ENCODE results near the gene ARVCF.
A peak's percentile ranks its signal among the peaks of the same experiment; 100 is the strongest.

ARVCF gene

DNA sequence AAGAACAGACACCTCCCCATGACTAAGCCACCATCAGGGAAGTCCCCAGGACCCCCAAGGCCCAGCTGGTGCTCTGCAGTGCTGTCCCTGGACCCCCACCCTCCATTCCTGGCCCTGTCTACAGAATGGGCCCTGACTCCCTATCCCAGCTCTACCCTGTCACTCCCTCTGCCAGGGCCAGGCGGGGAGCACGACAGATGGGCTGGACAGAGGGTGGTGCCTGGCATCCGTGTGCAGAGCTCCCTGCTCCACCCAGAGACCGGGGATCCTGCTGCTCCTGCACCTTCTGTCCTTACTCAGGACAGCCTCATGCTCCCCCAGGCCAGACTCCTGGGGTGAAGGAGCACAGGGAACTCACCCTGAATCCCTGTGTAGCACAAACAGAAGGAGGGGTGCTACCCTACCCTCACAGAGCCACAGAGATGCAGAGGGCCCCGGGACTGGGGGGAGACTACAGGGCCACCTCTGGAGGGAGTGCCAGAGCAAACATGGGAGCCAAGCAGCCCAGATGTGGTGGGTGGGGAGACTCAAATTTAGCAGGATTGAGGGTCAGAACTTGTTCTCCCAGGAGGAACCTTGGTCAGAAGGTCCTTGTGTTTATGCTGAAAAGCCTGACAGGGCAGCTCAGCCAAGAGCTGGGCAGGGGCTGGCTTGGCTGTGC lies 2.0 kb downstream of the ARVCF start:
- H3K4me3 ChIP-seq (replicated peaks in 1 of 2; ENCODE audit: low read depth in 2 of 2, low read length in 2 of 2), result no peak overlapping the region
- TF ChIP-seq, protein P1, sequence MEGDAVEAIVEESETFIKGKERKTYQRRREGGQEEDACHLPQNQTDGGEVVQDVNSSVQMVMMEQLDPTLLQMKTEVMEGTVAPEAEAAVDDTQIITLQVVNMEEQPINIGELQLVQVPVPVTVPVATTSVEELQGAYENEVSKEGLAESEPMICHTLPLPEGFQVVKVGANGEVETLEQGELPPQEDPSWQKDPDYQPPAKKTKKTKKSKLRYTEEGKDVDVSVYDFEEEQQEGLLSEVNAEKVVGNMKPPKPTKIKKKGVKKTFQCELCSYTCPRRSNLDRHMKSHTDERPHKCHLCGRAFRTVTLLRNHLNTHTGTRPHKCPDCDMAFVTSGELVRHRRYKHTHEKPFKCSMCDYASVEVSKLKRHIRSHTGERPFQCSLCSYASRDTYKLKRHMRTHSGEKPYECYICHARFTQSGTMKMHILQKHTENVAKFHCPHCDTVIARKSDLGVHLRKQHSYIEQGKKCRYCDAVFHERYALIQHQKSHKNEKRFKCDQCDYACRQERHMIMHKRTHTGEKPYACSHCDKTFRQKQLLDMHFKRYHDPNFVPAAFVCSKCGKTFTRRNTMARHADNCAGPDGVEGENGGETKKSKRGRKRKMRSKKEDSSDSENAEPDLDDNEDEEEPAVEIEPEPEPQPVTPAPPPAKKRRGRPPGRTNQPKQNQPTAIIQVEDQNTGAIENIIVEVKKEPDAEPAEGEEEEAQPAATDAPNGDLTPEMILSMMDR (IDR thresholded peaks at IDR 0.05; ENCODE audit: low read depth, low read length), result no peak
- no peak for DNase-seq (ENCODE audit: low read depth in 2 of 2)

GRCh38 chr22:20013382-20013871 lies 3.2 kb downstream of the ARVCF start:
- H3K4me3 ChIP-seq (replicated peaks in 1 of 2; ENCODE audit: low read depth in 2 of 2, low read length in 2 of 2), result no peak overlapping the region
- TF ChIP-seq, protein P1 (IDR thresholded peaks at IDR 0.05; ENCODE audit: low read depth, low read length), result peak; percentile 91
- peak; percentile 56 to 73 for DNase-seq (ENCODE audit: low read depth in 2 of 2)

DNA sequence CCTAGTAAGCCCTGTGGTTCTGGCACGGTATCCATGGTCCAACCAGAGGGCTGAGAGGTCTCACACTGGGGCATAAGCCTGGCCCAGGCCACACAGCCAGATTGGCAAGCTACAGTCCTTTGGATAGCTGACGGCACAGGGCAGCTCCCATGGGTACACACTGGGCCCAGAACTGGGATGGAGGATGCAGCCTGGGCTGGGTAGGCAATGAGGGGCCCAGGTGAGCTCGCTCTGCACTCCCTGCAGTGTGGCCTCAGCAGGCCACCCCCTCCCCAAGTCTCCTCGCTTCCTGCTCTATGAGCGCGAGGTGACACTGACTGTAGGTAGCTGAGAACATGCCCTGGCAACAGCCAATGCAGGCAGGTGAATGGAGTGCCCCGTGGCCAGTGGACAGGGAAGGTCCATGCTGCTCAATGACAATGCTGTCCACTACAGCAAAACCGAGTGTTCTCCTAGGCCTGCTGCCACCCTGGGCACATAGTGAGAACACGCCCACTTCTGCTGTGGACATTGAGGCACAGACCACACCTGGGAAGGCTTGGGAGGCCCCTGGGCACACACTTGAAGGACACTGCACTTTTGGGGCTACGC lies 3.8 kb downstream of the ARVCF start:
- H3K4me3 ChIP-seq (replicated peaks in 1 of 2; ENCODE audit: low read depth in 2 of 2, low read length in 2 of 2), result no peak overlapping the region
- TF ChIP-seq, protein P1 (IDR thresholded peaks at IDR 0.05; ENCODE audit: low read depth, low read length), result no peak
- no peak for DNase-seq (ENCODE audit: low read depth in 2 of 2)

DNA sequence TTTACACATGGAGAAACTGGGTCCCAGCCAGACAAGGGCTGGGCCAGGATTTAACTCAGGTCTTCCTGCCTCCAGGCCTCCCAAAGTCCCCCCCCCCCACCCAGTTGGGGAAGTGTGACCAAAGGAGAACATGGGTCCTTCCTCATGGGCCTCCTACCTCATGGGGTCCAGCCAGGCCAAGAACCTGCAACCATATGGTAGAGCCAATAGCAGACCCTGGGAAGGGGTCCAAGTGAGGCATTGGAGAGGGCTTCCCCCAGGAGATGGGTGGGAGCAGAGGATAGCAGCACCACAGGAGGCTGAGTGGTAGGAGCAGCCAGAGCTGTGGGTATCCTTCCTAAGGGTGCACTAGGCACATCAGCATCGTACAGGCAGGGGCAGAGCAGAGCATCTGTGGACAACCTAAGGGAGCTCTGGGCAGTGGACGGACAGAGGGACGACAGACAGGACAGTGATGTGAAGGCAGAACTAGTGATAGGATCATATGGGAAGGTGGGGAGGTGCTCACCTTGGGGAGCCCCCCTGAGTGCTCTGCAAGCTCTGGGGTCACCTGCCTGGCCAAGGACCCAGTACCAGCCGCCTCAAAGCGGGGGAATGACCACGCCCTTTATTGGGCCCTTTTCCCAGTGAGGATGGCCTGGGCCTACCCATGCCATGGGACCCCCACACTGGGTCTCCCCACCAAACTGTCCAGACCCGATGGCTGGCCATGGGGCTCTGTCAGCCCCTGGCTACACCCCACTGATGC lies 4.5 kb downstream of the ARVCF start:
- TF ChIP-seq, protein P1 (IDR thresholded peaks at IDR 0.05; ENCODE audit: low read depth, low read length), result no peak
- DNase-seq (ENCODE audit: low read depth in 2 of 2), result no peak
- no peak overlapping the region for H3K4me3 ChIP-seq (replicated peaks in 1 of 2; ENCODE audit: low read depth in 2 of 2, low read length in 2 of 2)

GRCh38 chr22:20011123-20011992 lies 5.3 kb downstream of the ARVCF start:
- TF ChIP-seq, protein P1 (IDR thresholded peaks at IDR 0.05; ENCODE audit: low read depth, low read length), result no peak
- no peak overlapping the region for H3K4me3 ChIP-seq (replicated peaks in 1 of 2; ENCODE audit: low read depth in 2 of 2, low read length in 2 of 2)
- DNase-seq (ENCODE audit: low read depth in 2 of 2), result no peak

Data from cardiac fibroblast (primary cell).